HG03460 (cell line): ENCODE data around the gene FRMD3.

Experiments
- ATAC-seq: cut with Tn5 transposase; IDR thresholded peaks from one replicate; pipeline ENCODE4 v1.9.1; 2021; ENCODE audit not compliant: unreplicated experiment

The FRMD3 gene

GRCh38 chr9:83474631-83475030, 63.6 kb downstream of the FRMD3 start:
- no peak for ATAC-seq

- peak; percentile 94 for ATAC-seq
Observed at GRCh38 chr9:83473488-83473971, 64.7 kb downstream of the FRMD3 start.

DNA sequence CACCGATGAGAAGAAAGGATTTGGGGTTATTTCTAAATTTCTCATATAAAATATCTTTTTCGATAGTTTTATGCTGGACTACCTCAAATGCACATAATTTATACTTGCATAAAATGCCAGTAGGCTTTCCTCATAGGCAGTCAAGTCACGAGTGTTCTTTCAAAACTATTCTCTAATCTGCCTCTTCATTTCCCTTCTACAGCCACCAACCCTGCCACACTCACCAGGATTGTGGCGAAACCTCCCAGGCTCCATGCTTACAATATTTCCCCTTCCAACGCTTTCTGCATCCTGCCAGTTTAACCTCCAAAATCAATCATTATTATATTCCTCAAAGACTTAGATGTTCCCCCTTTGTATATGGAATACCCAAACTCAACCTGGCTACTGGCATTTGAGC, 65.4 kb downstream of the FRMD3 start:
- no peak for ATAC-seq

DNA sequence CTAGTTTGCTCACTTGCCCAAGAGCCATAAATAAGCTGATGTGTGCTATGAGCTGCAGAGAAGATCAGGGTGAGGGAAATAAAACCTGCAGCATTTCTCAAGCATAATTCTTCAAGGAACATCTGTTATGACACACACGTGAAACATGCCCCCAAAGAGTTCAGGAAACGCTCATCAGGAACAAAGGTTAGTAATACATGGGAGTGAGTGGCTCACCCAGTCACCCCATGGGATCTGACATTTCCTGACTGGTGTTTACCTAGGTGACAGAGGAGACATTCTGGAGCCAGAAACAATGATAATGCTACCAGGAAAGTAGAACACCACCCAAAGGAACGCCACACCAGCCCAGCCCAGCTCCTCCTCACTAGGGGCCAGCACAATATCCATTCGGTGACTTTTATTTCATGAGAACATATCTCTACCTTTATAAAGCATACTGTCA, 66.0 kb downstream of the FRMD3 start:
- no peak for ATAC-seq

- ATAC-seq = no peak
Observed at GRCh38 chr9:83471241-83471640, 67.0 kb downstream of the FRMD3 start.

DNA sequence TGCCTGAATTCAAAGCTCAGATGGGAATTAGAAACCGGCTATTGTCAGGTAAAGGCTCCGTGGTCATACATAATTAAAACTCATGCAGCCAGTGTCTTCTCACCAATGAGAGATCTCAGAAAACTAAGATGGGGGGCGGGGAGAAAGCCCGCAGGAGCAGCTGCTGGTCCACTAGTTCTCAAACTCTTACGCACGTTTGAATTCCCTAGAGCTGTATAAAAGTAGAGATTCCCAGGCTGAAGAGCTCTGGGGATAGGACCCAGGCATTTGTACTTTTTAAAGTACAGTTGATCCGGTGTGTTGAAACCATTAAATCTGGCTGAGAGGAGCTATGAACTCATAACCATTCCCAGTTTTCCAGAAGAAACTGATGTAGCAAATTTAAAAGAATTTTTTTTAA, 68.5 kb downstream of the FRMD3 start:
- ATAC-seq = no peak

- no peak for ATAC-seq
Observed at GRCh38 chr9:83468821-83469220, 69.4 kb downstream of the FRMD3 start.

DNA sequence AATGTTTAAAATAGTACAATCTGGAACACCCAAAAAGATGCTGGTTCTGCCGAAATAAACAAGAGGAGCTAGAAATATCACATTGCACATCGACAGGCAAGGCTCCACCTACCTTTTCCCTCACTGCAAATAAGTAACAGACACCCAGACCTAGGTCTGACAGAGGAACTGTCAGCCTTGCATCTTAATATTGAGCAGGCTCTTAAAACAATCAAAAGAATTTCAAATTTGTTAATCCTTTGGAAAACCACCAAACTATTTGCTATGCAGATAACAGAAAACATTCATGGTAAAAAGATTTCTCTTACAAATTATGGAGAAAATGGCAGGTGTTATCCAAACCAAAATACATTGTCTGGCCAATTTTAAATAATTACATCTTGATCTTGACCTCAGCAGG, 71.3 kb downstream of the FRMD3 start:
- ATAC-seq = no peak

DNA sequence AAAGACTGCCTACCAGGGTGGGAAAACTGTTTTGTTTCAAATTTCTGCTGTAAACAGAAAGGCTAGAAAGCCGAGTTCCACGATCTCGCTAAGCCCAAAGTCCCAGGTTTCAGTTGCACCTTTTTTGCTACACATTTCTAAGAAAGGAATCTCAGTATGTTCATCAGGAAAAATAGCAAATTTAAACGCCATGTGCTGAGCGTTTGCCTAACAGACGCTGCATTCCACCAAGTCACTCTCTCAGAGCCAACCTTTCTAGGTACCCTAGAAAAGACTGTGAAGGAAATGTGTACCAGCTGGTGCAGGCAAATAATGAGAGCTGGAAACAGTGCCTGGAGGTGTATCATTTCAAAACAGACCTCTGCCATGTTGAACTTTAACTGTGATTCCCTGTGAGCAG, 71.8 kb downstream of the FRMD3 start:
- no peak for ATAC-seq

- no peak for ATAC-seq
Observed at GRCh38 chr9:83459830-83460229, 78.4 kb downstream of the FRMD3 start.

GRCh38 chr9:83458530-83458929, 79.7 kb downstream of the FRMD3 start:
- no peak for ATAC-seq

DNA sequence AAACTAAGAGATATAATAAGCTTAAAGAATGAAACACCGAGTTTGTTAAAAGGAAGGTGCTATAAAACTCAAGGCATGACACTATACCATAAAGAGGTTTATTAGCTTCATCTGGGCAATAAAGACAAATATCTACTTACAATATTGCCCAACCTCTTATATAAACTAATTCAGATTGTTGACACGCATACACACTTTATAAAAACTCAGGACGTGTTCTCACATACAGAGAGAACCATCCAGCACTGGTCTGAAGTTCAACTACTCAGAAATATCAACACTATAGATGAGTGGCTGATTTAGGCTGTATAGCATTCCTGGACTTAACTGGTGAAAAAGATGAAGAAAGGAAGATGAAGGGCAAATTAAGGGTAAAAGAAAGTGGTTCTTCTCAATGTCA, 81.2 kb downstream of the FRMD3 start:
- ATAC-seq = no peak

DNA sequence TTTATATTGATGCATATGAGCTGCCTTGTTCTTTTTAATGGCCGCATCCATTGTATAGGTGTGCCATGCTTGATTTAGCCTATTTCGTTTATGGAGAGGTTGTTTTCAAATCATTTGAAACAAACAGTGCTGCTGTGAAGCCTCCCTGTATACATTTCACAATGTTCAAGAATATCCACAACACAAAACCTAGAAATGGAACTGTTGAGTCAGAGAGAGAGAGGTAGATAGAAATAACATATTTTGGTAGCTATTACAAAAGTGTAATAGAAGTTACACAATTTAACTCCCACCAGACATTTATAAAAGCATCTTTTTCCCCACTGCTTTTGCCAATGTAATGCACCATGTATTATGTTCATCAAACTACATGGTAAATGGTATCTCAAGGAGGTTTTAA, 82.0 kb downstream of the FRMD3 start:
- ATAC-seq = no peak

DNA sequence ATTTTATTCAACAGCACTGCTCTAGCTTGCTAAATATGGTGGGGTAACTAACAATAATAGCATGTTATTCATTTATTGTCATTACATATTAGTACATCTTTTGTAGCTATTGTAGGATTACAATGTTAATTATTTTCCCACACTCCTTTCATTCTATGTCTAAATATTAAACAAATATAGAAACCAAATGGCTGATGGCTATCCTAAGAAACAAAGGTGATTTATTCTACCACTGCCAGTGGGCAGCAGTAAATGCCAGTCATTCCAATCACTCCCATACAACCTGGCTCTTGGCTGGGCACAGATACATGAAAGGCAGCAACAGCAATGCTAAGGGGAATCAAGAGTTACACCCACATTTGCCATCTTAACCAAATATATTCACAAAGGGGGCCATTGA, 84.1 kb downstream of the FRMD3 start:
- no peak for ATAC-seq

- no peak for ATAC-seq
Observed at GRCh38 chr9:83451308-83451707, 86.9 kb downstream of the FRMD3 start.

DNA sequence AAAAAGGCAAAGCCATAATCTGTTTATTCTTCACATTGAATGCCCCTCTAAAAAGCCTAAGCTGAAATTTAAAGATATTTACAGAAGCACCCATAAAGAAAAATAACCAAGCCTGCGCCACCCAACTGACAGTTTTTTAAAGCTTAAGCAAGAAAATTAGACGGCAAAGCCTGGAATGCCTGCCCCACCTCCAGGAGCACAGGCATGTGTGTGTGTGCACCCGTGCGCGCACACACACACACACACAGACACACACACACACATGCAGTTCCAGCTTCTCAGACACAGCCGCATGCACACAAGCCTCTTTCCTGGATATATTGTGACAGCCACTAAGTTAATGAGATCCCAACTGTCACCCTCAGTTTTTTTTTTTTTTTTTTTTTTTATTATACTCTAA, 88.2 kb downstream of the FRMD3 start:
- no peak for ATAC-seq

DNA sequence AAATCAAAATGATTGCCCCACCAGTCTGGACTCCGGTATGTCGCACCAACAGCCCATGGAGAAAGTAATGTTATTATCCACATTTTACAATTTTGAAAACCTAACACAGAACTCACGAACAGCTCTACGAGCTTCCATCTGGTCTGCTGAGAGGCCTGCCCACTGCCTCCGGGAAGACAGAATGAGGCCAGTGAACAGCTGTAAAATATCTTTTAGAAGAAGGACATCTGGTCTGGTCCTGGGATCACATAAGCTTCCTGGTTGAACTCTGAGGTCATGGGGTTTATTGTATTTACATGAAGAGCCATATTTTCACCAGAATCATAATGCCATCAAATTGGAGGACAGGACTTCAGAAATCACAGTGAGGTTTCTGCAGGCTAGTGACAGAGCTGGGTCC, 89.0 kb downstream of the FRMD3 start:
- ATAC-seq = no peak

DNA sequence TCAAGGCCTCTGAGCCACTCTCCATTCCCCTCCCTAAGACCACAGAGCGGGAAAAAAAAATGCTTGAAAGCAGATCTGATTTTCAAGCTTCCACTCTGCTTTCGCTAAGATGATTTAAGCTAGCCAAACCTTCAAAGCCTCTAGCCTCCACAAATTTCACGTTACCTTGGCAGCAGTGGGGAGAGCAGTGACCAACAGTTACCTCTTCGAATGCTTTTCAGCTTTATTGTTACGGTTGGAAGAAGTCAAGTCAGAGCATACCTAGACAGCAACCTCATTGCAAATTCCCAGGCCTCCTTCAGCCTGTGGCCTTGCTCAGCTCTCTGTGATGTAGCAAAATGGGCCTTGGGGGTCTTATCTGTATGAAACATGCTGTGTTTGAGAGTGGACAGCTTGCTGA, 89.6 kb downstream of the FRMD3 start:
- ATAC-seq = no peak

DNA sequence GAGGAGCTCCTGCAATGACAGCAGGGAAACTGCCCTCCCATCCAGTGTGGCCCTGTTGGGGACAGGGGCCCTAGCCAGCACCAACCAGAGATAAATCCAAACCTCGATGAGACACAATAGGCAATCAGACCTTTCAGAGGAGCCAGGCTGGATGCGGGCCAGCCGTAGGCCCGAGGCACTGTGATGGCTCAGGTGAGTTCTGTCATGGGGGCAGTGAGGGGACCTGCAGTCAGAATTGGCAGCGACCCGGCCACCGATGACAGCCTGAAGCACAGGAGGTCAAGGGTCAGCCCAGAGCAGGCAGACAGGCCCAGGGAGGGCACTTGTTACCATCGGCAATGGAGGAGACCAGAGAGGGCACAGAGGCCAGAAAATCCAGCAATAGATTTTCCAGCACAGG, 90.8 kb downstream of the FRMD3 start:
- ATAC-seq = no peak

DNA sequence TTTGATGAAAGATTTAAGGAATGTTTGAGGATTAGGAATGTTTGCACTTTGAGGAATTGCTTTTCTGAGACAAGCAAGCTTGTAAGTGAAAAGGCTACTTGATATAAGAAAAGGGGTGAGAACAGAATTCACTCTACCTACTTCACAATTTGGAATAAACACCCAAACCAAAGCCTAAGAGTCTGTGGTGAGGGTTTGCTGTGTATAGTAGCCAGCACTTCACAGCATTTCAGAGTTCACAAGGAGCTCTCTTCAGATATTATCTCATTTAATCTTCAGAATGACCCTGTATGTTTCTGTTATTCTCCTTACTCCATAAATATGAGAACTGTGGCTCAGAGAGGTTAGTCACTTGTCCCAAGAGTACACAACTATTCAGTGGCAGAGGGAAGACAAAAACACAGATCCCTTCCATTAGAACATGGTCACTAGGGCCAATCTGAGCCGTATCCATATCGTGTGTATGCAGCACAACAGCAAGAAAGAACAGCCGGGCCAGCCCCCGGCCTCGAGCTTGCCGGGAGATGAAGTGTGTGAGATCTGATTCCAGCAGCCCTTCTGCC, 92.4 kb downstream of the FRMD3 start:
- no peak for ATAC-seq

GRCh38 chr9:83444110-83444509, 94.1 kb downstream of the FRMD3 start:
- no peak for ATAC-seq

- no peak for ATAC-seq
Observed at GRCh38 chr9:83441390-83441789, 96.8 kb downstream of the FRMD3 start.

DNA sequence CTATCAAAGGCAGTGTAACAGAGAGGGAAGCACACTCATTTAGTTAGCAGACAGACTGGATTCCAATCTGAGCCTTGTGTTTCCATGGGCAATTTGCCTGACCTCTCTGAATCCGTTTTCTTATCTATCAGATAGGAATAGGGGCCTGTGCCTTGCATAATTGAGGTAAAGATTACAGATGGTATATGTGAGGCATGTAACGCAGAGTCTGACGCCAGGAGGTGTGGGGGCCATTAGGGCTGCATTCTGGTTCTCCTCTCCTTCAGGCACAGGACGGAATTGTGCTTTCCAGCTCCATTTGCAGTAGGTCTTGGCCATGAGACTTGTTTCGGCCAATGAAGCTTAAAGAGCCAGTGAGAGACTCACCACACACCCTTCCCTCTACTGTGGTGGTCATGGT, 97.6 kb downstream of the FRMD3 start:
- ATAC-seq = no peak

DNA sequence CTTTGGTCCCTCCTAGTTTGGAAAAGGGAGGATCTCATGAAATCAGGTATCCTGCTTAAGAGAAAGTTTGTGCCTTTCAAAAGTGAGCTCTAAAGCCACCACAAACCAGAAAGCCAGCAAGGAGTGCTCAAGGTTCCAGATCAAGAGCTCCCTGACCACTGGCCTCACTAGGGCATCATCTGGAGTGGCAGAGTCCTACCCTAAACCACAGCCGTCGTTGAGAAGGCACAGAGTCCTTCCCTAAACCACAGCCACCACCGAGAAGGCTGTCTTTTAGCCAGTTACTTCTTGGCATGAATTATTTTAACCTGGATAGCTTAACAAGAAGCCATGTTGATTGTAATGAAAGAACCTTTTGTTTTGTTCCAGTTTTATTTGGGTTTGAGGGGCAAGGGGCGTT, 102.9 kb downstream of the FRMD3 start:
- no peak for ATAC-seq
